HG03108 (cell line): ENCODE results near the gene IQSEC3.
A peak's percentile ranks its signal among the peaks of the same experiment; 100 is the strongest.
"Not testable (repeated sequence)": the region's sequence is repeated elsewhere in the genome, so short reads cannot be mapped to it uniquely, and the experiment has no call there.

Source experiments
- ATAC-seq: cut with Tn5 transposase; IDR thresholded peaks from one replicate; pipeline ENCODE4 v1.9.1; 2021; ENCODE audit warnings: moderate library complexity; ENCODE audit not compliant: unreplicated experiment

The IQSEC3 gene

DNA sequence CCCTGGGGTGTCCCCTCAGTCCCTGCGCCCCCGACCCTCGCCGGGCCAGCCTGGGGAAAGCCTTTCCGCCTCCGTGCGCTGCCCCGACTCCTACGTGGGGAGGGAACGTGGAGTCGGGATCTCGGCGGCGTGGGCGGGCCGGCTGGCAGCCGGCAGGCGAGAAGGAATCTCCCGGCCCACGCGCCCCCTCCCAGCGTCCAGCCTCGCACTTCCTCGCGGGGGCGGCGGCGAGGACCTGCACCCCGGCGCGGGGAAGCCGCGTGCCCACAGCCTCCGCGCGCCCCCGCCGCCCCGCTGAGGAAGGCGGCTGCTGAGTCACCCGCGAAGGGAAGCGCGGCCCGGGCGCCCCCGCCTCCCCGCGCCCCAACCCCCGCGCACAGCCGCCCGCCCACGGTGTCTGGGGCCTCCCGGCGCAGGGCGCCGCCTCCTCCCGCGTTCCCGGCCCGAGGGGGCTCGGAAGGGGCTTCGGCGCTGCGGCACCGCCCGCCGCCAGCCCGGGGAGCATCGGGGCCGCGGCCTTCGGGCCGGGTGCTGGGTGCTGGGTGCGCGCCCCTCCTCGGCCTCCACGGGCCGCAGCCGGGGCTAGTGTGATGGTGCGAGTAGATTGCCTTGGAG, 11.3 kb downstream of the IQSEC3 start:
- not testable (repeated sequence) for ATAC-seq

- no peak for ATAC-seq
Measured at GRCh38 chr12:78981-79380, 12.4 kb downstream of the IQSEC3 start.

GRCh38 chr12:80681-81190, 14.2 kb downstream of the IQSEC3 start:
- no peak for ATAC-seq

DNA sequence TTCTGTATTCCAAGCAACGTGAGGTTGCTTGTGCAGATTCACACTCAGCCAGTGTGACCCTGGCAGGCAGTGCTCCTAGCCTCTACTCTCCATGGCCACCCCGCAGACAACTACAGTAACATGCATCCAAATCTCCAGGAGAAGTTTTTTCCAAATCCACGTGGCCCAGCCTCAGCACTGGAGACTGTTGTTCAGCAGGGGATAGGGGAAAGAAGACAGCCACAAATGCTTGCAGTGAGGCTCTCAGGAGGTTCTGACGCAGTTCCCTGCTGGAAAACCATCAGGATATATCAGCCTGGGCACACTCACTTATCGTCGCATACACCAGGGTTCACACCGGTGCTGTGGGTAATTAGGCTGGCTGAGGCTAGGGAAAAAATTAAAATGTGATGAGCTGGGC, 16.2 kb downstream of the IQSEC3 start:
- ATAC-seq, result no peak

- ATAC-seq, result no peak
Measured at GRCh38 chr12:84056-84455, 17.5 kb downstream of the IQSEC3 start.

DNA sequence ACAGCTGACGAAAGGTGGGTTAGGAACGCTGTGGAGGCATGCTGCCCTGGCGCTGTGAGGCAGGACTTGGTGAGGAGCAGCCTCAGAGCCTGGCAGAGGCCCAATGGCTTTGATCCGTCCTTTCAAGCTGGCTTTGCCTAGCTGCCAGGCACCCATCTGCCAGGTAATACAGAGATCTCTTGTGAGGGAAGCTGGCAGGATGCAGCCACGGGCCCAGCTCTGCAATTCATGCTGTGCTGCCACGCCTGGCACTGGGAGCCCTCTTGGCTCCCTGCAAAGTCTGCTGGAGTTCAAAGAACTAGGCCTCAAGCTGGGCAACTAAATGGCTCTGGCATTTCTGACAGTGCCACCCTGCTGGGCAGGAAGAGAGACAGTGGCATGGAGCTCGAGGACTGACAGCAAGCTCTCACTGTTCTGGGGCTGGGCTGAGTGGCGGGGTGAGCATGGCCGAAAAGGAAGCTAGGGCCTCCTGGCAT, 18.7 kb downstream of the IQSEC3 start:
- ATAC-seq, result no peak

- ATAC-seq, result no peak
Measured at GRCh38 chr12:87315-87714, 20.7 kb downstream of the IQSEC3 start.

GRCh38 chr12:87856-88255, 21.3 kb downstream of the IQSEC3 start:
- no peak for ATAC-seq

GRCh38 chr12:89653-90052, 23.1 kb downstream of the IQSEC3 start:
- ATAC-seq, result no peak

GRCh38 chr12:91213-91612, 24.6 kb downstream of the IQSEC3 start:
- ATAC-seq, result no peak

GRCh38 chr12:93266-94005, 26.9 kb downstream of the IQSEC3 start:
- no peak for ATAC-seq

DNA sequence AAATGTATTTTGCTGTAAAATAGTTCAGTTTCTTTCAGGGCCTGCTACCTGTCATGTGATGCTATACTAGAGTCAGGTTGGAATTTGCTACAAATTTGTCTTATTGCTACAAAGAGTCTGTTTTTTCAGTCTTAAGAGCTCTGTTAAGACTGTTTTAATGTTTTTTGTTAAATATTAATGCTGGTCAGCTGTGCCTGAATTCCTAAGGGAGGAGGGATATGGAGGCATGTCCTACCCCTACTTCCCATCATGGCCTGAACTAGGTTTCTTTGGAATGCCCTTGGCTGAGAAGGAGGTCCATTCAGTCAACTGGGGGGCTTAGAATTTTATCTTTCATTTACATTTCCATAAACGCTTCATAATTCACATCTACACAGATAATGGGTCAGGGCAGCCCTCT, 30.0 kb downstream of the IQSEC3 start:
- ATAC-seq, result no peak

- no peak for ATAC-seq
Measured at GRCh38 chr12:98924-99352, 32.4 kb downstream of the IQSEC3 start.

- no peak for ATAC-seq
Measured at GRCh38 chr12:99605-100004, 33.0 kb downstream of the IQSEC3 start.

DNA sequence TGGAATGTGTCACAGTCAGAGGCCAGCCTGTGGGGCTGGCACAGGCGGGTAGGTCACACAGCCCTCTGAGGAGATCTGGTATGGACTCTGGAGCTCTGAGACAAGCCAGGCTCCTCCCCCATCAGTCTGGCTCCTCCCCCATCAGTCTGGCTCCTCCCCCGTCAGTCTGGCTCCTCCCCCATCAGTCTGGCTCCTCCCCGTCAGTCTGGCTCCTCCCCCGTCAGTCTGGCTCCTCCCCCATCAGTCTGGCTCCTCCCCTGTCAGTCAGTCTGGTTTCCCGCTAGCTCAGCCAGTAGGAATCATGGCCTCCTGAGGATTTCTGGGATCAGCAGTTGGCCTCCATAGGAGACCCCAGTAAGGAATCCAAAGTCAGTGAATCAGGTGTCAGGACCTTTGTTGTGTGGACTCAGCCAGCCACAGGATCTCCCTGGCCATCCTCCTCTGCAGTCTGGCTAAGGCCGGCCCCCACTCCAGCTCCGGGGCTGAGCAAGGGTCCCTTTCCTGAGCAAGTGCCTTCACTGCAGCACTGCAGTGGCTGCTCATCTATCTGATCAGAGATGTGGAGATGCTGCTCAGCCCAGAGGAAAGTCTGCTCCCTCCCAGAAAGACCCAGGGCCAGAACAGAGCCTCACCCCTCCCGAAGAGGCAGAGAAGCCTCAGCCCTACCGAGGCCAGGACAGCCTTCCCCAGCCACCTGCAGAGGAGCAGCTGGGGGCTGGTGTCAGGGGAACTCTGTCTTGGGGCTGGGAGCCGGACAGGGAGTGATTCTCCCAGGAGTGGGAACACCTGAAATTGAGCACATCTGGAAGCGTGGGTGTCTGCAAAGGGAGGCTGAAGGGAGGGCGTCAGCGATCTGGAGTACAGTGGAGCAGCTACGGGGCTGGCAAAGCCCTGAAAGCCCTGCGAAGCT, 35.7 kb downstream of the IQSEC3 start:
- no peak for ATAC-seq

DNA sequence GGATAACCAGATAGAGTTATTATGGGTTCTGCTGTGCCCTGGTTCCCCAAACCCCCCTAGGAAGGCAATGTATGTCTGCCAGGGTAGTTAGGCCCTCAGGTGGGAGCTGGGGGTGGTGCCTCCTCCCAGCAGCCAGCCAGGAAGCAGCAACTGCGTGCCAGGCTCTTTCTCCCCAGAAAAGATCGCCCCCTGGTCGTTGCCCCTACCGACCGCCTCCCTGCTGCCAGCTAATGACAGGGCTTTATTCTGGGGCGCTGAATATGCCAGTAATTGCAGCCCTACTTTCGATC, 36.3 kb downstream of the IQSEC3 start:
- no peak for ATAC-seq

GRCh38 chr12:103169-103981, 36.8 kb downstream of the IQSEC3 start:
- no peak for ATAC-seq

DNA sequence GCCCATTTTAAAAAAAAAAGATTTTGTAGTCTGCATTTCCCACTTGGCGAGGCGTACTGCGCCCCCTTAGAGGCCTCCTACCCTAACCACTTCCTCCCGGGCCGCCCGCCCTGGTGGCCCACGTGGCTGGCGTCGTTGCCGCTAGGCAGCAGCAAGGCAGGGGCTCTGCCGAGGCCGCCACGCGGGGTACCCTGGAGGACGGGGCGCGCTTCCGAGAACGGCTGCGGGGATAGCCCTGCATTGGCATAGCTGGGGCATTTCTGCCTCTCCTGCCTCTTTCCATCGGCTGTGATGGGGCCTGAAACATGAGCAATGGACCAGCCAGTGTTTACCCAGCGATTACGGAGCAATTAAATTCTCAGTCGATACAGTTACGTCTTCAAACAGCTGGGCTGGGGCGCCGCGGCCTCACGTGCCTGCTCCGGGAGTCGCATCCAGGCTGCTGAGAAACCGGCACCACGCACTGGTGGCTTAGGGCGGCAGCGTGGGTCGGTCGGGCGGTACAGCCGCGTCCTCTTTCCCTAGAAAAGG, 38.0 kb downstream of the IQSEC3 start:
- ATAC-seq, result no peak

DNA sequence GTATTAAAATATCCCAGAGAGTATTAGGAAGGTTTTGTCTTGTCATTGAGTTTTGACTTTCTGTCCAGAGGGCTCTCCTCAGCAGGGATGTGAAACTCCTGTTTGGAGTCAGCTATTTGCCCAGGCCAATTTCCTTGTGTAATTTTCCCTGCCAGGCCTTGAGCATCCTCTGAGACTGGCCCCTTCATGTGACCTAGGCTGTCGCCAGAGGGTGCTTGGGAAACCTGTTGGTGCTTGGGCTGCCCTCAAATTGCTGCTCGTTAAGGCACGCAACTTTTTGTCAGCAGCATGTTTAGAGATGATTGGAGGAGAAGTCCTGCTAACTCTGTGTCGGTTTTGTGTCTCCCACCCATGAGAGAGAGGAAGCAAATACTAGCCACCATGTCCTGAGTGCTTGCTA, 39.1 kb downstream of the IQSEC3 start:
- no peak for ATAC-seq

DNA sequence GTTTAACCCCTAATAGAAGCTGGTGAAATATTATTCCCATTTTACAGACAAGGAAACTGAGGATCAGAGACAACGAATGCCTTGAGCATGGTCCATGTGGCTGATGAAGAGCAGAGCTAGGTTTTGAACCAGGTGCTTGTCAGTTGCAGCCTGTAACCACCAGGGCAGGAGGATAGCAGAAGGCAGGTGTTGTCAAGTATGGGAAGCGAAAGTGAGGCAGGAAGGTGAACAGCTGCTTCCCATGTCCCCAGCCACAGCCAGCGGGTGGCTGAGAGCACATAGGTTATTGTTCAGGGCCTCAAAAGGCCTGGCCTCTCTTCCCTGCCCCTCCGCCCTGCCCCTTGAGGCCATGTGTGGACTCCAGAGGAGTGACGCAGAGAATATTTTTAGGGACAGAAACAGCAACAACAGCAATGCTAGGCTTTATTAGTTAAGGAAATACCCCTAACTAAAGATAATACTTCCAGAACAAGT, 39.6 kb downstream of the IQSEC3 start:
- peak; percentile 88 for ATAC-seq
